ENCODE results near the gene ELAVL1. TPM values are rescaled to one million over a fixed set of nuclear protein-coding genes. Genes with fewer than 3 reads are reported as not detected.

Gene ELAVL1
- total RNA-seq, 4 donors from 2014 or later, result 14.1 to 71.7 (median 39.3) TPM

- Histone ChIP-seq H3K27ac (peak overlapping the region; percentile 57), H3K36me3 (no peaks in the 10 kb centered on the region), H3K4me1 (peaks cover 4 to 26% of the 10 kb centered on the region in 2 donors), H3K27me3 (no peaks in the 10 kb centered on the region), H3K4me3 (peak overlapping the region in 1 of 2 donors; percentile 15), H3K9me3 (no peaks in the 10 kb centered on the region)
- intact Hi-C loops (cut with DNase I; ENCODE audit: low total_unique reads), result loop anchor here (5.0 kb wide), 1 partner anchor 60 kb away; the partner anchor contains the start of gene TIMM44
- TF ChIP-seq CTCF (IDR thresholded peaks at IDR 0.05) (peak; percentile 92 to 98 (median 92)), POLR2A (IDR thresholded peaks at IDR 0.05) (no peak)
- peak; percentile 67 to 82 for DNase-seq
These were observed 3.2 kb downstream of the ELAVL1 start for GRCh38 chr19:8001995-8002849.

DNA sequence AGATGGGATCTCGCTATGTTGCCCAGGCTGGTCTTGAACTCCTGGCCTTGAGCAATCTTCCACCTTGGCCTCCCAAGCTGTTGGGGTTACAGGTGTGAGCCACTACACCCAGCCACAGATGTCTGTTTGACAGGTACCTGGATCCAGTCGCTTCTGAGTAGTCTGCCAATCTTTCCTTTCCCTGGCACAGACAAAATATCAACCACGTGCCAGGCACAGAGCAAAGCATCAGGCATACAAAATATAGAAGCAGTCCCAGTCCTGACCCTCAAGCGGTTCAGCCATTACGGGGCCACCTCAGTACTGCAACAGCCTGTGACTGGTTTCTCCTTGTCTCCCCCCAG is 3.8 kb downstream of the ELAVL1 start:
- Histone ChIP-seq H3K4me3 (no peak overlapping the region), H3K27ac (peak overlapping the region; percentile 57), H3K9me3 (no peaks in the 10 kb centered on the region), H3K4me1 (peaks cover 4 to 26% of the 10 kb centered on the region in 2 donors), H3K27me3 (no peaks in the 10 kb centered on the region), H3K36me3 (no peaks in the 10 kb centered on the region)
- intact Hi-C loops (cut with DNase I; ENCODE audit: low total_unique reads), result loop anchor here (5.0 kb wide), 1 partner anchor 59 kb away; the partner anchor contains the start of gene TIMM44
- no peak for DNase-seq
- TF ChIP-seq POLR2A (IDR thresholded peaks at IDR 0.05) (no peak), CTCF (IDR thresholded peaks at IDR 0.05) (no peak)

DNA sequence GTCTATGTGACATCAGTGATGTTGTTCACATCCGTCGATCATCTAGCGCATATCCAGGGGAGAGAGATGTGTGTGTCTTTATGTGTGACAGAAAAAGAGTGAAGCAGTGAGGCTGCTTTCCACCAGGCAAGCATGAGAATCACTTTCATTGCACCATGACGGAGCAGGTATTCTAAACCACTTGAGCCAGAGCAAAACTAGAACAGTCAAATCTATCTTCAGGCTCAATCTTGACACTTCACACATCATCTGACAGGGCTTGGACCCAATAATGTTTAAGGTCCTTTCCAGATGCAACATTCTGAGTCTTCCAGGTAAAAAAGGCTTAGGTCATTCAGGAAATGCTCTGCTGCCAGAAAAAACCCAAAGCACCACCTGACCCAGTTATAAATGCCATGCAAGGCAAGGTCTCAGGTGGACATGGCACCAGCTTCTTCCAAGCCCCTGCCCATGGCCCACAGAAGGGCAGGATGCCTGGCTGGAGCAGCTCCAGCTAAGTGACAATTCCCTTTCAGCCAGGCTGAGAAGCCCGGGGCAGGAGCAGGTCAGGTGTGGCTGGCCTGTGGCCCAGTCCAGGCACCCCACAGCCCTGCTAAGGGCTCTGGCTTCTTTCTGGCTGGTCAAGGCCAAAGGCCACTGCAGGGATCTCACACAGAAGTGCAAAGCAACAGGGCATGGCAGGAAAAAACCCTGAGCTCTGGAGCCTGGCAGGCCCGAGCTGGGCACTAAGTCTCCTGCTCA is 5.0 kb downstream of the ELAVL1 start:
- no peaks in the 10 kb centered on the region for H3K9me3 ChIP-seq
- DNase-seq, result no peak
- no peak overlapping the region for H3K27ac ChIP-seq
- peaks cover 4 to 26% of the 10 kb centered on the region in 2 donors for H3K4me1 ChIP-seq
- TF ChIP-seq CTCF (IDR thresholded peaks at IDR 0.05), result no peak
- no peak for TF ChIP-seq POLR2A (IDR thresholded peaks at IDR 0.05)
- intact Hi-C loops (cut with DNase I; ENCODE audit: low total_unique reads), result loop anchor here (5.0 kb wide), 1 partner anchor 58 kb away; the partner anchor contains the start of gene TIMM44
- H3K27me3 ChIP-seq, result no peaks in the 10 kb centered on the region
- no peaks in the 10 kb centered on the region for H3K36me3 ChIP-seq
- no peak overlapping the region for H3K4me3 ChIP-seq

DNA sequence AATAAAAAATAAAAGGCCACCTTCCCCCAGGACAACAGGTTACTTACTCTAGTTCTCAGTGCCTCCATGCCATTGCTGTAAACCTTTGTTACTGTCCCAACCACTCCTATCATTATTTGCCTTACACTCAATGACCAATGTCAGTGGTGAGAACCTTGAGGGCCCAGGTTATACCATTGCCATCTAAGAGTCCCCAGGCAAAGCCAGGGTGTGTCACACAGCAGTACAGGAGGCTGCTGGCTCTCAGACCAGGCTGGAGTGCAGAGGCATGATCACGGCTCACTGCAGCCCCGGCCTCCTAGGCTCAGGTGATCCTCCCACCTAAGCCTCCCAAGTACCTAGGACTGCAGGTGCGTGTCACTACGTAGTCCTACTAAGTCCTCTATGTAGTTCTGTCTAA is 6.1 kb downstream of the ELAVL1 start:
- intact Hi-C loops (cut with DNase I; ENCODE audit: low total_unique reads), result no loop called here

More for the DNA sequence above, 6.1 kb downstream of the ELAVL1 start:
- TF ChIP-seq CTCF (IDR thresholded peaks at IDR 0.05) (no peak), POLR2A (IDR thresholded peaks at IDR 0.05) (no peak)
- Histone ChIP-seq H3K27me3 (no peaks in the 10 kb centered on the region), H3K9me3 (no peaks in the 10 kb centered on the region), H3K4me3 (no peak overlapping the region), H3K4me1 (peaks cover 4 to 22% of the 10 kb centered on the region in 2 donors), H3K36me3 (no peaks in the 10 kb centered on the region), H3K27ac (no peak overlapping the region)
- no peak for DNase-seq
